Measurements from ENCODE around the gene ACVR1C. TPM values are rescaled to one million over a fixed set of nuclear protein-coding genes. Genes with fewer than 3 reads are reported as not detected.

ACVR1C gene
- total RNA-seq, 1 experiment from 2014 or later, result 1.2 TPM

DNA sequence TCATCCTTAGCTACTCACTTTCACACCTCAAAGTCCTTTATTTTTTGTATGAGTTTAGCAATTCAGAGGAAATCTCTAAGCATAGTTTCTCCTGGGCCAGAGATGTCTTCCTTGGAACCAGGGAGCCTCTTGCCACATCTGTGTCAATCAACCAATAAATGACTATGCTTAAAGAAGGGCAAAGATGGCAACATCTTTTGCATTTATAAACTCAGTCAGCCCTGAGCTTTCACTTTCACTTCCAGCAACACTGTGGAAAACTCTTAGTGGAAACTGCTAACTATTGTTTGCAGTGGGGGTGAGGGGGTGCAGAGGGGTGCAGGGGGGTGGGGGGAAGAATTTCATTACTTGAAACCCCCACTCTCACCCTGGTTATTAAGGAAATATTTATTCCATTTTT lies 3.4 kb downstream of the ACVR1C start:
- intact Hi-C loops (cut with micrococcal nuclease), result no loop called here
- H3K79me2 ChIP-seq (ENCODE audit: insufficient read depth, low read length), result no peaks in the 10 kb centered on the region
- no peak overlapping the region for H3K9ac ChIP-seq (ENCODE audit: low read length)
- H3K9me3 ChIP-seq (ENCODE audit: control insufficient read depth in 1 of 2, insufficient read depth in 1 of 2, low read depth in 1 of 2, low read length in 2 of 2), result no peaks in the 10 kb centered on the region
- ChIA-PET POLR2A (no interaction called here), RAD21 (ENCODE audit: low non-redundant PET in 1 of 2, low total read pairs in 2 of 2, uncharacterized antibody in 2 of 2, unreplicated experiment in 2 of 2) (interaction anchor here in 1 of 2 experiments (0.7 kb wide), 1 partner anchor 383 kb away, joined by 7 read pairs; no protein-coding TSS in a partner anchor), CTCF (no interaction called here)
- ATAC-seq (no peak), DNase-seq (ENCODE audit: low read depth, low spot score) (no peak)
- H3K36me3 ChIP-seq (ENCODE audit: control insufficient read depth in 1 of 2, insufficient read depth in 2 of 2, low read length in 2 of 2), result no peaks in the 10 kb centered on the region
- TF ChIP-seq, protein P1, sequence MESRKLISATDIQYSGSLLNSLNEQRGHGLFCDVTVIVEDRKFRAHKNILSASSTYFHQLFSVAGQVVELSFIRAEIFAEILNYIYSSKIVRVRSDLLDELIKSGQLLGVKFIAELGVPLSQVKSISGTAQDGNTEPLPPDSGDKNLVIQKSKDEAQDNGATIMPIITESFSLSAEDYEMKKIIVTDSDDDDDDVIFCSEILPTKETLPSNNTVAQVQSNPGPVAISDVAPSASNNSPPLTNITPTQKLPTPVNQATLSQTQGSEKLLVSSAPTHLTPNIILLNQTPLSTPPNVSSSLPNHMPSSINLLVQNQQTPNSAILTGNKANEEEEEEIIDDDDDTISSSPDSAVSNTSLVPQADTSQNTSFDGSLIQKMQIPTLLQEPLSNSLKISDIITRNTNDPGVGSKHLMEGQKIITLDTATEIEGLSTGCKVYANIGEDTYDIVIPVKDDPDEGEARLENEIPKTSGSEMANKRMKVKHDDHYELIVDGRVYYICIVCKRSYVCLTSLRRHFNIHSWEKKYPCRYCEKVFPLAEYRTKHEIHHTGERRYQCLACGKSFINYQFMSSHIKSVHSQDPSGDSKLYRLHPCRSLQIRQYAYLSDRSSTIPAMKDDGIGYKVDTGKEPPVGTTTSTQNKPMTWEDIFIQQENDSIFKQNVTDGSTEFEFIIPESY (IDR thresholded peaks at IDR 0.05; ENCODE audit: extremely low read depth, insufficient replicate concordance, low read length), result no peak
- TF ChIP-seq EZH2phosphoT487 (IDR thresholded peaks at IDR 0.05; ENCODE audit: borderline replicate concordance) (no peak), ZFX (IDR thresholded peaks at IDR 0.05) (no peak), POLR2A (IDR thresholded peaks at IDR 0.05; ENCODE audit: borderline replicate concordance, extremely low read depth, insufficient read depth, insufficient read length) (no peak), JUND (IDR thresholded peaks at IDR 0.05) (no peak), CTCF (IDR thresholded peaks at IDR 0.05 in 2 of 3, conservative IDR thresholded peaks at IDR 0.05 in 1 of 3; ENCODE audit: borderline replicate concordance in 1 of 3, insufficient read depth in 1 of 3, low read depth in 2 of 3, low read length in 2 of 3) (no peak), ELF1 (IDR thresholded peaks at IDR 0.05; ENCODE audit: borderline replicate concordance, low read depth) (no peak), REST (IDR thresholded peaks at IDR 0.05; ENCODE audit: low read depth) (no peak), RAD21 (IDR thresholded peaks at IDR 0.05; ENCODE audit: low read depth) (no peak), EGR1 (IDR thresholded peaks at IDR 0.05; ENCODE audit: low read depth) (no peak), SRF (IDR thresholded peaks at IDR 0.05; ENCODE audit: low read depth) (no peak), SIN3A (IDR thresholded peaks at IDR 0.05; ENCODE audit: low read depth) (no peak), POLR2AphosphoS5 (IDR thresholded peaks at IDR 0.05; ENCODE audit: low read depth, low read length) (no peak), ZNF274 (IDR thresholded peaks at IDR 0.05; ENCODE audit: low read depth, low read length) (no peak), SP1 (IDR thresholded peaks at IDR 0.05; ENCODE audit: low read depth) (no peak), YY1 (IDR thresholded peaks at IDR 0.05; ENCODE audit: extremely low read depth, insufficient replicate concordance, low read depth, low read length) (no peak), FOSL1 (IDR thresholded peaks at IDR 0.05; ENCODE audit: low read depth) (no peak)
- TF ChIP-seq, protein P2, sequence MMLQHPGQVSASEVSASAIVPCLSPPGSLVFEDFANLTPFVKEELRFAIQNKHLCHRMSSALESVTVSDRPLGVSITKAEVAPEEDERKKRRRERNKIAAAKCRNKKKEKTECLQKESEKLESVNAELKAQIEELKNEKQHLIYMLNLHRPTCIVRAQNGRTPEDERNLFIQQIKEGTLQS (IDR thresholded peaks at IDR 0.05), result no peak
- TF ChIP-seq, protein P3, sequence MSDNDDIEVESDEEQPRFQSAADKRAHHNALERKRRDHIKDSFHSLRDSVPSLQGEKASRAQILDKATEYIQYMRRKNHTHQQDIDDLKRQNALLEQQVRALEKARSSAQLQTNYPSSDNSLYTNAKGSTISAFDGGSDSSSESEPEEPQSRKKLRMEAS (IDR thresholded peaks at IDR 0.05), result no peak
- no peak overlapping the region for H3K27ac ChIP-seq (ENCODE audit: low read depth, low read length)
- H2AFZ ChIP-seq (ENCODE audit: low read depth, low read length, poor library complexity, severe bottlenecking), result no peak overlapping the region
- no peaks in the 10 kb centered on the region for H3K9me2 ChIP-seq (ENCODE audit: insufficient read depth)
- H3K4me3 ChIP-seq (replicated peaks in 1 of 2; ENCODE audit: low read depth in 1 of 2, low read length in 2 of 2), result no peak overlapping the region
- H4K20me1 ChIP-seq (ENCODE audit: insufficient read depth), result no peaks in the 10 kb centered on the region
- H3K4me2 ChIP-seq (ENCODE audit: low read length), result no peak overlapping the region
- no TSS peak for BruUV-seq (replicated peaks)
- peaks cover 0 to 14% of the 10 kb centered on the region in 2 experiments; a peak in 2 of 4 replicates for H3K4me1 ChIP-seq (ENCODE audit: control insufficient read depth in 1 of 2, insufficient read depth in 2 of 2, low read length in 2 of 2)
- H3K27me3 ChIP-seq (ENCODE audit: insufficient read depth, low read length), result no peaks in the 10 kb centered on the region
